HUDEP-2 (cell line): ENCODE data around the gene TMEM183A.
A peak's percentile ranks its signal among the peaks of the same experiment; 100 is the strongest.

Source experiments
- DNase-seq, 76 experiments: peaks; one replicate each; lab custom pipeline; 2025; ENCODE audit not compliant: unreplicated experiment in 76 of 76; lab: John Stamatoyannopoulos, UW

TMEM183A gene

DNA sequence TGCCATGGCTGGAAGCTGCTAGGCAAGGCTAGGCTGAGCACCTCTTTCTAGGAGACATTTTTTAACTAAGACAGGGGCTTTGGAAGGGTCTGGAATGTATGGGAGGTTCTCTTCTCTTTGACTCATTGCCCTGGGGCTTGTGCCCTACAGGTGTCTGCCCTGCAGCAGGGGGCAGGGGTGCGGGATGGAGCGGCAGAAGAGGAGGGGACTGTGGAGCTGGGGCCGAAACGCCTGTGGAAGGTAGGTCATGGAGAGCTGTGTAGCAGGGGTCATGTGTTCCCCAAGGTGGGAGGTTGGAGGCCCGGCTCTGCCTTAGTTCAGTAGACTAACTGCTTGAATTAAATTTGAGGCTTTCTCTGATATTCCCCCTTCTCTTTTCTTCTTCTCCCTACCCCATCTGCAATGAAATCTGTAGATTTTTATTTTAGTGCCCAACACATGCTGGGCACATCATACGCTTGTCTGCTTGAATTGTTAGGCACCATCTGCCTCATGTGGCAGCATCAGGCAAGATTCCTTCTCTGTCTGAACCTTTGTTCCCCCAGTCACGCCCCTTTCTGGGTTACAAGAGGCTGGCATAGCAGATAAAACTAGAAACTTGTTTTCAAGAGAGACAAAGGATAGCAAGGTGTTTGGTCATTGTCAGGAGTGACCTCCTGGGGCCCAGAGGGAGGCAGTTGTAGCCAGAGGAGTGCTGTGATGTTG, 37.5 kb downstream of the TMEM183A start:
- no peak for DNase-seq

DNA sequence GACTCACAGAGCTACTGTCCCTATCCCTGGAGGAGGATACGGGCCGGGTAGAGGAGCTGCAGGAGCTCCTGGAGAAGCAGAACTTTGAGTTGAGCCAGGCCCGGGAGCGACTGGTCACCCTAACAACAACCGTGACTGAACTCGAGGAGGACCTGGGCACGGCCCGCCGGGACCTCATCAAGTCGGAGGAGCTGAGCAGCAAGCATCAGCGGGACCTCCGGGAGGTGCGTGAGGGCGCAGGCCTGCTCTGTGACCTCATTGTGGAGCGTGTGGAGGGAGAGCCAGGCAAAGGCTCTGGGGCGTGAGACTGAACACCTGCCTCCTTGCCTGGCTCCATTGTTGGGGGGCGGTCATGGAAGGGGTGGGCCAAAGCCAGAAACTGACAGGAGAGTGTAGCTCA, 38.2 kb downstream of the TMEM183A start:
- no peak for DNase-seq

DNA sequence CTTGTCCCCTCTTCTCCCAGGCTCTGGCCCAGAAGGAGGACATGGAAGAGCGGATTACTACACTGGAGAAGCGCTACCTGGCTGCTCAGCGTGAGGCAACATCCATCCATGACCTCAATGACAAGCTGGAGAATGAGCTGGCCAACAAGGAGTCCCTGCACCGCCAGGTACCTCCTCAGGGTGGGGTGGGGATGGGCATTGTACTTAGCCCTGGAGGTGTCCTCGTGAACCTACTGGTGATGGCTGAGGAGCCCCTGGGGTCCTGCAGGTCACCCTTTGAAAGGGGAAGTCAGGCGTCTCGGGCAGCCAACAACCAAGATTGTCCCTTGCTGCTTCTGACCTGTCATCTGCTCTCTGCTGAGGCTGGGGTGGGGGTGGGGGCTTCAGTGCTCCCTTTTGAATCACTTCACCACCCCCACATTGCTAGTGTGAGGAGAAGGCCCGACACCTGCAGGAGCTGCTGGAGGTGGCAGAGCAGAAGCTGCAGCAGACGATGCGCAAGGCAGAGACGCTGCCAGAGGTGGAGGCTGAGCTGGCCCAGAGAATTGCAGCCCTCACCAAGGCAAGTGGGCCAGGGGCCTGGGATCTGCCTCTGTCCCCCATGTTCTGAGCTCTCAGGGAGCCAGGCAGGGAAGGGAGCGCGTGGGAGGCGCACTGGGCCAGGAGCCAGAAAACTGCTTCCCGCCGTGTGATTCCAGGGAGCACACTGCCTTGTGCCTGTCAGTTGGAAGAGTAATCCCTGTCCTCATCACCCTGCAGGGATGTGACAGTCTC, 38.8 kb downstream of the TMEM183A start:
- no peak for DNase-seq

DNA sequence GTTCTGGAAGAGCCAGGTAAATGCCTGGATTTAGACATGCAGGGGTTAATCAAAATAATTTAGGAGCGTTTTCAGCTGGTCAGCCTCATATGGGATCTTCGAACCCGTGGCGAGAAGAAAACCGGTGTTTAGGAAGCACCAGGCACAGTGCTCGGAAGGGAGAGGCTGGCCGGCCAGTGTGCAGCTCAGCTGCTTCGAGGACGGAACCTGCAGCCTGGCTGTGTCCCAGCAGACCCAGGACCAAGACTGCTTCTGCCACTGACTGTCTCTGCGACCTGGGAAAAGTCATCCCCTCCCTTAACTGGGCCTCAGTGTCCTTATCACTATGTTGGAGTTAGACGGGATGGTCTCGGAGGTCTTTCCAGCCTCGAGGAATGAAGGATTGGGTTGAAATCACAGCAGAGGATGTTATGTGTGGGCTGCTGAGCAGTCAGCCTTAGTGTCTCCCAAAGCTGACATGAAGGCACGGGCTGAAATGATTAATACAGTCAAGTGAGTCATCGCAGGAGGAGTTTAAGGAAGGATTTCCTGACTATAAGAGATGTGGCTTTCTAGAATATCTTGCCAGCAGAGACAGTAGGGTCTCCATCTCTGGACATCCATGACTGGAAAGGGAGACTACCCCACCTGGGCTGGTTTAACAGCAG, 39.9 kb downstream of the TMEM183A start:
- no peak for DNase-seq

GRCh38 chr1:203048086-203048485, 40.9 kb downstream of the TMEM183A start:
- DNase-seq, result no peak

- peak in 4 of 76 experiments; percentile 7 to 17 (median 8) for DNase-seq
Observed at GRCh38 chr1:203048555-203049051, 41.4 kb downstream of the TMEM183A start.

- DNase-seq, result no peak
Observed at GRCh38 chr1:203049077-203049476, 41.9 kb downstream of the TMEM183A start.

GRCh38 chr1:203049576-203050180, 42.5 kb downstream of the TMEM183A start:
- no peak for DNase-seq

- DNase-seq, result no peak
Observed at GRCh38 chr1:203050826-203051225, 43.7 kb downstream of the TMEM183A start.

GRCh38 chr1:203051841-203052324, 44.7 kb downstream of the TMEM183A start:
- DNase-seq, result no peak

DNA sequence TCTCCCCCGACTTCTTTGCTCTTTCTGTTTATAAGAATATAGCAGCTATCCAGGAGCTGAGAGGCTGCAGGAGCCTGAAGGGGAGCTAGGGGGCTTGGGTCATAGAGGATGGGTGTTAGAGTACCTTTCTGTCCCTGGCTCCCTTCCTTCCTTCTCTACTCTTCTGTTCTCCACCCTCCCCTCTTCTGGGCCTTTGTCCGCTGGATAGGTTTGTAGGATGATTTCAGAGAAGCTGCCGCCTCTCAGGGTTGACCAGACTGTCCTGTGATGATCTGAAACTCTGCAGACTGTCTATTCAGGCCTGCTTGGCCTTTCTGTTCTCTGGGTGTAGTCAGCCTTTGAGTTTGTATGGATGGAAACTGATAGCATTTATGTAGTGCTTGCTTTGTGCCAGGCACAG, 45.4 kb downstream of the TMEM183A start:
- no peak for DNase-seq

DNA sequence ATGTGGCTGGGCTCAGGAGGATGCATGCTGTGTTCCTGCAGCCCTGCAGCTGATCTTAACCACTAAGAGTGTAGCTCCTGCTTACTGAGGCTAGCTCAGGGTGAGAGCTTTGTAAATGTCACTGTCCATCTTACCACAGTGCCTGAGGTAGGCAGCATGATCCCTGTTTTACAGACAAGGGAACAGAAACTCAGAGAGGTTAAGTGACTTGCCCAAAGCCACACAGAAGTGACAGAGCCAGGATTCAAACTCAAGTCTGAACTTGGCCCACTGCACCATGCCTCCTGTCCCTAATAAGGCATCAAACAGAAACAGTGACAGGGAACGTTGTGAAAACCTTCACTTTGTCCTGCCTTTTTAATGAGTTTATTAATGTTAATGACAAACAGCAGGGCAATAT, 47.0 kb downstream of the TMEM183A start:
- DNase-seq, result no peak

DNA sequence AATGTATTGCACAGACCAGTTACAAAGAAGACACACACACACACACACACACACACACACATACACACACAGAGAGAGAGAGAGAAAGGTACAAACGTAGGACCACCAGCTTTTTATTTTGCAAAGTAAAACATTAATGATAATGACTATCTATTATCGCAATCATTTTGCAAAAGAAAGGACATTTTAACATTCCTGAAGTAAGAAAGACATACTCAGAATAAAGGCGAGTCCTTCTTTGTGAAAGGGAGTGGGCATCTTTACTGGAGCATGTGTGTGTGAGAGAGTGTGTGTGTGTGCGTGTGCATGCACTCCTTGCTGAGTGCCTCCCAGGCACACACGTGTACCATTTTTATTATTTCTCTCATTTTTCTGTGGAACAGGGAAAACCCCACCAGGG, 47.5 kb downstream of the TMEM183A start:
- DNase-seq, result no peak

DNA sequence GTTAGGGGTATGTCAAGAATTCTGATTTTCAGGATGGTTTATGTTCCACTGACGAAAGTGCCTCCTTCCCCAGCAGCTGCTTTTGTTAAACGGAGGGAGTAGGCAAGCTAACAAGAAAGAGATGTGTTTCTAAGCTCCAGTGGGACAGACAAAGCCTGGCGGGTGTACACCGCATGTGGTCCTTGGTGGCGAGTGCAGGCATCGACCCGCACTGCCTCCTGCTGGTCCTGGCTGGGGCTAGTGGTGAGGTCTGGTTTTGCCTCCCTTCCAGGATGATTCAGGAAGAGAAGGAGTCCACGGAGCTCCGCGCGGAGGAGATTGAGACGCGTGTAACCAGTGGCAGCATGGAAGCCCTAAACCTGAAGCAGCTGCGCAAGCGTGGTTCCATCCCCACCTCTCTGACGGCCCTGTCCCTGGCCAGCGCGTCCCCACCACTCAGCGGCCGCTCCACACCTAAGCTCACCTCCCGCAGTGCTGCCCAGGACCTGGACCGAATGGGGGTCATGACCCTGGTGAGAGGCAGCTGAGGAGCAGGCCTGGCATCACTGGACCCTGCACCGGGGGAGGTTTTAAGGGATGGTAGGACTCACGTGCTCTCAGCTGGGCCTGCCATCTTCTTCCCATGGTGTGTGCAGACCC, 48.1 kb downstream of the TMEM183A start:
- no peak for DNase-seq

DNA sequence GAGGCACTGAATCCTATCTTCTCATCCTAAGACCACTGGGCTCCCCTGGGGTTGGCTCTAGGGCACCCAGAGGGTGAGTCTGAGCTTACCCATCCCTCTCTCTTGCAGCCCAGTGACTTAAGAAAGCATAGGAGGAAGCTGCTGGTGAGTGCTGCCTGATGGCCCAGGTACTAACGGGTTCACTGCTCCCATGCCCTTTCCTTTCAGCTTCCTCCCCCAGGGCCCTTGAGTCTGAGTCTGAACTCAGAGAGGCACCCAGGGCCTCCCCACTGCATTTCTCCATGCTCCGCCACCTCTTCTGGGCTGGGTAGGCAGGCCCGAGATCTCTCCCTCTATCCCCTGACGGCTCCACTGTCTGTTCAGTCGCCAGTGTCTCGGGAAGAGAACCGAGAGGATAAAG, 48.8 kb downstream of the TMEM183A start:
- DNase-seq, result no peak

GRCh38 chr1:203056516-203056915, 49.3 kb downstream of the TMEM183A start:
- peak in 3 of 76 experiments; percentile 4 to 20 (median 15) for DNase-seq

- no peak for DNase-seq
Observed at GRCh38 chr1:203057911-203058675, 50.9 kb downstream of the TMEM183A start.

DNA sequence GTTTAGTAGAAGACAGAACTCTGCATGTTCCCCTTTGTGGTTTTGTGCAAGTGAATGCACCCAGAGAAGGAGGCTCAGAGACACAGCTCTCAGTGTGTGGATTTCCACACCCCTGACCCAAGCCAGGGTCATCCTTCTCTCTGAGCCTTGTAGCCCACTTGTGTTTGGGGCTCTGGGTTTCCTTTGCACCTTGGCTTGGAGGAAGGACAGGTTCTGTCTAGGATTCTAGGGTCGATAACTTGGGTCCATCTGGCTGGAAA, 51.4 kb downstream of the TMEM183A start:
- DNase-seq, result no peak

DNA sequence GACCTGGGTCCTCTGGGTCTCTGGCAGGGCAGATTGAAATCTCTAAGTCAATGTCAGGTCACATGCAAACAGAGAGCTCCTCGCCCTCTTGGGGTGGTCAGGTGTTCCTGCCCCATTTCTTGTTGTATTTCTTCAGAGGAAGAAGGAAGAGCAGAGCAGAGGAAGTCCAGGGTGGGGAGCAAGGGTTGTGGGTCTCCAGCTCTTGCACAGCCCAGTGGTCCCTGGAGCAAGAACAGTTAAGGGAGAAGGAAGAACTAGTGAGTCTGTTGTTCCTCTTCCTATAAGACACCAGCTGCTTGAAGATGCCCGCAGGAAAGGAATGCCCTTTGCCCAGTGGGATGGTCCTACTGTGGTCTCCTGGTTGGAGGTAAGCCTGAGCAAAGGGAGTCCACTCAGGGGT, 52.3 kb downstream of the TMEM183A start:
- no peak for DNase-seq

DNA sequence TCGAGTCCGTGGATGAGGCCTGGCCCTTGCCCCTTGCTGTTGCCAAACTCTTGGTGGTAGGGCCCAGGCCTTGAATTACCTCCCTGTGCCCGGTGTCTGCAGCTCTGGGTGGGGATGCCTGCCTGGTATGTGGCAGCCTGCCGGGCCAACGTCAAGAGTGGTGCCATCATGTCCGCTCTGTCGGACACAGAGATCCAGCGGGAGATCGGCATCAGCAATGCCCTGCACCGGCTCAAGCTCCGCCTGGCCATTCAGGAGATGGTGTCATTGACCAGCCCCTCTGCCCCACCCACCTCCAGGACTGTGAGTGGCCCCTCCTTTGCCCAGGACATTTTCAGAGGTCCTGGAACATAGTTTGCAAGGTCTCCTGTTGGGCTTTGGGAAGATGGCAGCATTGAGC, 52.9 kb downstream of the TMEM183A start:
- DNase-seq, result no peak
